ENCODE data around the gene PLA2G4B.
"Not testable (repeated sequence)": the region's sequence is repeated elsewhere in the genome, so short reads cannot be mapped to it uniquely, and the experiment has no call there.

PLA2G4B gene

GRCh38 chr15:41827880-41828806 lies 10.5 kb upstream of the PLA2G4B start, which contains the start of gene JMJD7:
Gene JMJD7 (plus strand): TSS chr15:41828092. CDS start chr15:41828125, 33 bp downstream.
- peak; percentile 64 for DNase-seq

GRCh38 chr15:41828807-41829141 lies 9.9 kb upstream of the PLA2G4B start:
- DNase-seq = no peak

GRCh38 chr15:41829959-41830646 lies 8.5 kb upstream of the PLA2G4B start:
- no peak for DNase-seq

- not testable (repeated sequence) for DNase-seq
Measured at GRCh38 chr15:41831291-41831690, 7.4 kb upstream of the PLA2G4B start.

GRCh38 chr15:41832208-41832607 lies 6.4 kb upstream of the PLA2G4B start:
- no peak for DNase-seq

GRCh38 chr15:41832875-41833274 lies 5.8 kb upstream of the PLA2G4B start:
- no peak for DNase-seq

- no peak for DNase-seq
Measured at GRCh38 chr15:41834096-41834495, 4.6 kb upstream of the PLA2G4B start.

GRCh38 chr15:41836073-41836472 lies 2.6 kb upstream of the PLA2G4B start:
- DNase-seq = no peak

GRCh38 chr15:41836713-41837454 lies 1.8 kb upstream of the PLA2G4B start:
- DNase-seq = no peak

- DNase-seq = no peak
Measured at GRCh38 chr15:41839781-41840491, 1.3 kb downstream of the PLA2G4B start.

GRCh38 chr15:41840673-41841072 lies 2.0 kb downstream of the PLA2G4B start:
- DNase-seq = no peak

- DNase-seq = no peak
Measured at GRCh38 chr15:41841131-41841530, 2.5 kb downstream of the PLA2G4B start.

GRCh38 chr15:41842229-41842628 lies 3.6 kb downstream of the PLA2G4B start:
- DNase-seq = no peak

- DNase-seq = no peak
Measured at GRCh38 chr15:41843571-41843970, 4.9 kb downstream of the PLA2G4B start.

GRCh38 chr15:41844814-41845213 lies 6.2 kb downstream of the PLA2G4B start:
- DNase-seq = no peak

- DNase-seq = no peak
Measured at GRCh38 chr15:41847206-41847605, 8.6 kb downstream of the PLA2G4B start.

- DNase-seq = no peak
Measured at GRCh38 chr15:41847981-41848380, 9.3 kb downstream of the PLA2G4B start.

- no peak for DNase-seq
Measured at GRCh38 chr15:41848631-41849030, 10.0 kb downstream of the PLA2G4B start.

GRCh38 chr15:41849204-41849603 lies 10.6 kb downstream of the PLA2G4B start:
- no peak for DNase-seq

- no peak for DNase-seq
Measured at GRCh38 chr15:41849861-41850260, 11.2 kb downstream of the PLA2G4B start.

GRCh38 chr15:41850482-41851166 lies 12.0 kb downstream of the PLA2G4B start:
- no peak for DNase-seq

- DNase-seq = no peak
Measured at GRCh38 chr15:41851167-41851523, 12.5 kb downstream of the PLA2G4B start.

Measured in NCI-H1105 (cell line).